Psoas muscle (tissue), 8 donors: ENCODE data around the gene THAP4. TPM values are rescaled to one million over a fixed set of nuclear protein-coding genes. Genes with fewer than 3 reads are reported as not detected.

Source experiments
- ATAC-seq, 4 donors: fragments of 200-7000 bp; cut with Tn5 transposase; one replicate each; pipeline ENCODE4 v1.9.1; 2020; ENCODE audit warnings: moderate library complexity in 3 of 4, mild to moderate bottlenecking in 2 of 4
- DNase-seq, 2 donors: peaks; one replicate each; pipeline ENCODE4 v3.0.0-alpha.2; 2020
- H3K27ac ChIP-seq: fragments of 200-600 bp; one replicate; pipeline ENCODE4 v1.8.0; 2022
- H3K27me3 ChIP-seq, 3 donors: fragments of 200-600 bp in 1 of 3; one replicate each; pipeline versions ENCODE4 v1.6.1 to v1.8.0; 2013 to 2022; ENCODE audit warnings: low read length in 2 of 3, mild to moderate bottlenecking in 2 of 3, moderate library complexity in 1 of 3; ENCODE audit not compliant: insufficient read depth in 3 of 3
- H3K36me3 ChIP-seq, 2 donors: fragments of 200-600 bp in 1 of 2; one replicate each; pipeline versions ENCODE4 v1.6.1 to v1.8.0; 2013 to 2022; ENCODE audit warnings: low read depth in 1 of 2, mild to moderate bottlenecking in 1 of 2, moderate library complexity in 1 of 2; ENCODE audit not compliant: insufficient read depth in 1 of 2
- H3K4me1 ChIP-seq: fragments of 200-600 bp; one replicate; pipeline ENCODE4 v1.8.0; 2022
- H3K4me3 ChIP-seq: fragments of 200-600 bp; one replicate; pipeline ENCODE4 v1.8.0; 2022; ENCODE audit warnings: mild to moderate bottlenecking
- H3K9me3 ChIP-seq: fragments of 200-600 bp; one replicate; pipeline ENCODE4 v1.8.0; 2022
- CTCF ChIP-seq: fragments of 200-600 bp; IDR thresholded peaks from one replicate; pipeline ENCODE4 v1.8.0; 2022; ENCODE audit warnings: antibody characterized with exemption
- WGBS, 3 donors: extraction: QIAGEN DNeasy Blood & Tissue Kit; methylation state at CpG; one replicate each; pipeline versions ENCODE4 v1.1.6 to v1.1.7; 2013; 5-methylcytosine and 5-hydroxymethylcytosine counted together
- intact Hi-C, 2 donors: fragments of 100-400 bp; cut with DNase I; formaldehyde crosslinking; loops; one replicate each; pipeline versions ENCODE4 v1.11.0 to v1.14.2; 2022
- polyA plus RNA-seq, 3 donors: library from polyadenylated mRNA; stranded (reverse); fragments of 200-250 nt; gene quantifications; one replicate each; pipeline ENCODE4 v1.2.3, GENCODE V29; 2013
- total RNA-seq, 4 donors: library from RNA; stranded (reverse); fragmentation: NEBNext Ultra II Directional in 2 of 4; extraction: Animal tissue kit (Norgen Biotek cat#: 25700) in 2 of 4; gene quantifications; one replicate each; pipeline versions ENCODE4 v1.2.1 to v1.2.4, GENCODE V29; 2021 to 2023
- donor health status: healthy with polysubstance abuse.
- donor health status: DM: no; HTN: no; CAD: no; lungs with moderate emphysema.
- donor health status: Bipolar disorder and iron deficiency.
- donor health status: healthy.
- donor health status: DM: yes; HTN: yes; CAD: no.
- donor health status: DM: no; HTN: no; CAD: no.
- donor health status: DM: no; HTN: no; CAD: no.
- donor health status: DM: yes; HTN: yes; CAD: no.

THAP4 gene
- total and polyA plus RNA-seq, 7 donors: 64.9 to 133 (median 89.6) TPM

DNA sequence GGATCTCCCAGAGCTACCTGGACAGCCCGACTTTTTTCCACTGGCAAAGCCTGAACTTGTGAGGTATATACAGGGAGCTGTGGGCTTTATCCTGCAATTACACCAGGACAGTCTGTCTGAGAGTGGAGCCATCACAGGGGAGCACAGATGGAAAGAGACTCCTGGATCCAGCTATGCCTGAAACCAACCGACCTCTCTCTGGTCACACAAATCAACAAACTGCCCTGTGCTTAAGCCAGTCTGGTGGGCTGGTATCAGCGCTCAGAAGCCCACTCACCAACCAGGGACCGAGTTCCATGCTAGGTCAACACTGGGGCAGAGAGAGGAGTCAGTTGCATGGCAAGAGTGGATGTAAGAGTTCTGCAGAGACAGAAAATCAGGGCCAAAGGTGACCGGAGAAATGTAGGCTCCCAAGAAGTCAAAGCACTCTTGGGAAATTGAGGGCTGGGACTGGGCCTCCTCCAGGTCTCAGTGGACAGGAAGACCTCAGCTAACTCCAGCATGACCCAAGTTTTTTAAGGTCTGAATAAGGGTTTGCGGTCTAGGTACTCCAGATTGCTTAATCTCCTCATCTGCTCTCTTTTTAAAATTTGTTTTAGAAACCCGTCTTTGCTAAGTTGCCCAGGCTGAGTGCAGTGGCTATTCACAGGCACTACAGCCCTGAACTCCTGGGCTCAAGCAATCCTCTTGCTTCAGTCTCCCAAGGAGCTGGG is 82.2 kb downstream of the THAP4 start:
- intact Hi-C loops: no loop called here
- no peak for ATAC-seq

DNA sequence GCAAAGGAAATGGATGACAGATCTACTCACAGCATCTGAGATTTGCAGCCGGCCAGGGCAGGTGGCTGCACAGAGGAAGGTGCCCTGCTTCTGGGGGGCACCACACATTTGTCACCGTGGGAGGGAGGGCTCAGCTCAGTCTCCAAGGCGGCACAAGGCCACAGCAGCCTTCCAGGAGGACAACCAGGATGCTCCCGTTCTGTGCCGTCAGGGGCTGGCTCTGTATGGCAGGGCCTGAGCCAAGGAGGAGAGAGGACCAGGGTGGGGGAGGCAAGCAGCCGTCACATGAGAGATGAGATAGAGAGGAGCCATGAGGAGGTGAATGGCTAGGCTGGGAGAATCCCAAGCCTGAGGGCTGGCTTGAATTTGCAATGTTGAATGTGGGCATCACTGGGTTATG is 83.0 kb downstream of the THAP4 start:
- H3K36me3 ChIP-seq: no peaks in the 10 kb centered on the region
- peaks cover 5% of the 10 kb centered on the region for H3K9me3 ChIP-seq
- ATAC-seq (no peak), DNase-seq (no peak)
- 38 to 63% (median 54%) methylated on average over 6 of the region's 6 CpGs for whole genome bisulfite sequencing, 3 donors
- intact Hi-C loops: no loop called here
- H3K27me3 ChIP-seq: peaks cover 0 to 32% (median 6%) of the 10 kb centered on the region in 3 donors
- H3K4me1 ChIP-seq: peaks cover 3% of the 10 kb centered on the region
- TF ChIP-seq CTCF: no peak
- H3K27ac ChIP-seq: no peak overlapping the region
- H3K4me3 ChIP-seq: no peak overlapping the region

More for the DNA sequence above, 82.2 kb downstream of the THAP4 start:
- DNase-seq: no peak
- Histone ChIP-seq H3K27ac (no peak overlapping the region), H3K36me3 (no peaks in the 10 kb centered on the region), H3K27me3 (peaks cover 0 to 39% (median 12%) of the 10 kb centered on the region in 3 donors), H3K4me3 (no peak overlapping the region), H3K9me3 (peaks cover 5% of the 10 kb centered on the region), H3K4me1 (peaks cover 8% of the 10 kb centered on the region)
- no peak for TF ChIP-seq CTCF
- 79 to 85% (median 81%) methylated on average over 7 of the region's 7 CpGs for WGBS, 3 donors

DNA sequence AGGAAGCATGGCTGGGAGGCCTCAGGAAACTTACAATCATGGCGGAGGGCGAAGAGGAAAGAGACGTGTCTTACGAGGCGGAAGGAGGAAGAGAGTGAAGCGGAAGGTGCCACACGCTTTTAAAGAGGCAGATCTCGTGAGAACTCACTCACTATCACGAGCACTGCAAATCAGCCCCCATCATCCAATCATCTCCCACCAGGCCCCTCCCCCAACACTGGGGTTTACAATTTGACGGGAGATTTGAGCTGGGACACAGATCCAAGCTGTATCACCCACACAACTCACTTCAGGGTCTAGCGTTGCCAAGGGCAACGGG is 83.5 kb downstream of the THAP4 start:
- DNase-seq: no peak
- intact Hi-C loops: no loop called here
- WGBS, 3 donors: 80 to 85% (median 83%) methylated on average over 12 of the region's 12 CpGs
- ATAC-seq: no peak
- H3K27me3 ChIP-seq: peaks cover 0 to 26% (median 4%) of the 10 kb centered on the region in 3 donors
- TF ChIP-seq CTCF: no peak
- H3K36me3 ChIP-seq: no peaks in the 10 kb centered on the region
- no peak overlapping the region for H3K27ac ChIP-seq
- H3K9me3 ChIP-seq: peaks cover 5% of the 10 kb centered on the region
- H3K4me1 ChIP-seq: peaks cover 3% of the 10 kb centered on the region
- H3K4me3 ChIP-seq: no peak overlapping the region

DNA sequence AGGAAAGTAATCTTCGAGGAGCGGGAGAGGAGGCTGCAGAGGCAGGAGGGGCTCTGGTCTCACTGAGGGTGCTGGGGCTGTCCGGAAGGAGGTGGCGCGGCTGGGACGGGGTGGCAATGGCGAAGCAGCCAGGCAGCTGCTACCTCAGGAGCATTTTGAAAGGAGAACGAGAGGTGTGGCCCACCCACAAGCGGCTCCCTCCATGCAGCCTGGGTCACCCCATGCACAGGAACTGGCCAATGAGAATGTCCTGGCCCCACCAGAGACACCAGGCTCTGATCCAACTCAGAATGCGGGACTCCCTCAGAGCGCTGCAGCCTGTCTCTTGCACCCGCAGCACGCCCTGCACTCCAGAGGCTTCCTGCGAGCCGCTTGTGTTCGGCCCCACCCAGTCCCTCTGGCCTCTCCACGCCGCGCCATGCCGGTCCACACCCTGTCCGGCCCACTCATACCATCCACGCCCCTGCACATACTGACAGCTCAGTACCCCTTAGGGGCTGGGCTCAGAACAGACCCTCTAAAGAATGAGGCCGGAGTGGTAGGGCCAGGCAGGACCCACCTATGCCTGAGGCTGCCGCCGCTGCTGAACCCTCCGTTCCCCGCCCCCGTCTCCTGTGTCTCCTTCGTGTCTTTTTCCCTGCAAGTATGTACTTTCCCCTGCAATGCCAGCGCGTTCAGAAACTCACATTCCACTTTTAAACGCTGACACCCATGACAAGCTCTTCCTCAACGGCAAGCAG is 84.8 kb downstream of the THAP4 start:
- H3K4me1 ChIP-seq: peaks cover 5% of the 10 kb centered on the region
- no peak overlapping the region for H3K27ac ChIP-seq
- no peak for ATAC-seq
- H3K36me3 ChIP-seq: no peaks in the 10 kb centered on the region
- DNase-seq: no peak
- H3K27me3 ChIP-seq: peaks cover 0 to 13% (median 4%) of the 10 kb centered on the region in 3 donors
- peaks cover 5% of the 10 kb centered on the region for H3K9me3 ChIP-seq
- intact Hi-C loops: no loop called here
- no peak for TF ChIP-seq CTCF
- 62 to 70% (median 70%) methylated on average over 32 to 33 of the region's 33 CpGs for WGBS, 3 donors
- no peak overlapping the region for H3K4me3 ChIP-seq
